HG02759 (cell line): ENCODE data around the gene INHBC.
A peak's percentile ranks its signal among the peaks of the same experiment; 100 is the strongest.
"Not testable (repeated sequence)": the region's sequence is repeated elsewhere in the genome, so short reads cannot be mapped to it uniquely, and the experiment has no call there.

ENCODE experiments used
- ATAC-seq: cut with Tn5 transposase; IDR thresholded peaks from one replicate; pipeline ENCODE4 v1.9.1; 2021; ENCODE audit warnings: mild to moderate bottlenecking, moderate library complexity; ENCODE audit not compliant: unreplicated experiment

INHBC gene

GRCh38 chr12:57428965-57429364 lies 5.6 kb upstream of the INHBC start:
- no peak for ATAC-seq

DNA sequence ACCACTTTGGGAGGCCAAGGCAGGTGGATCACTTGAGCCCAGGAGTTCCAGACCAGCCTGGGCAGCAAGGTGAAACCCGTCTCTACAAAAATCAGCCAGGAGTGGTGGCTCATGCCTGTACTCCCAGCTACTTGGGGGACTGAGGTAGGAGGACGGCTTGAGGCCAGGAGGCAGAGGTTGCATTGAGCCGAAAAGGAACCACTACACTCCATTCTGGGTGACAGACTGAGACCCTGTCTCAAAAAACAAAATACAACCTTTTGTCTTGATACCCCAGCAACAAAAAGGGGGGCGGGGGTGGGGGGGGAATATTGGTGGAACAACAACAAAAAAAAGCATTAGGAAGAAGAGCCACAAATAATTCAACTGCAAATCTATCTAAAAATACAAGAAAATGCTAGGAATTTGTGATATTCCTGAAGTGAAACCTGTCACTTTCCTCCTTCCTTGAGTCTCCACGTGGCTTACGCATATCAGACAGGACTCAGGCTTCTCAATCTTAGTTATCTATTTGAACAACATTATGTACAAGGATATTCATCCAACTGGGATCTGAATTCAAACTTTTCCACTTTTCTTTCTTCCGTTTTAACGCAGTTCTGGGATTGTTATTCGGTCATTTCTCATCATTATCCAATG lies 5.0 kb upstream of the INHBC start:
- ATAC-seq, result no peak

- ATAC-seq, result peak; percentile 73
Observed at GRCh38 chr12:57430112-57430930, 4.3 kb upstream of the INHBC start.

DNA sequence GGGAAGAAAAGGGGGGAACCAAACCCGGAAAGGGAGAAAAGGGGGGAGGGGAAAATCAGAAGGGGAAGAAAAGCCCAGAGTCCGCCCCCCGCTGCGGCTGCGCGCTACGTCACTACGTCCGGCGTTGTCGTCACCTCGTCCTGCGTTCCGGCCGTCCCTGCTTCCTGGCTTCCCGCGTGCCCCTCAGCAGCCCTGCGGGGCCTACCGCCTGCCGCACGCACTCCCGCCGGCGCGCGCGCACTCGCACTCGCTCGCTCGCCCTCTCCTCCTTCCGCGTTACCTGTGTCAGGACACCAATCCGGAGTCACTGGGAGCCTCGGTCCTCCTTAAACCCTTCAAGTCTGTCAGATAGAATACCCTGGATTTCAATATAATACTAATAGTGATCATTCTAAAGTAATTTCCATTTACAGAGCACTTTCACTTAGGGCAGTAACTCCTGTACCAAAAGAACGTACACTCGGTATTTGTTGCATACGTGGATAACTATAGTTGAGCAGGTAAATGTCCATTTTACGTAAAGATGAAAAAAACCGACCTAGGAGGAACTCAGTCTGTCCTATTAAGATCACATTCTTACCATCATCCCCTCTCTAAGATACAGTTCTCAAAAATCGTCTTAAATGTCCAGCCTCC lies 3.5 kb upstream of the INHBC start, which contains the start of gene R3HDM2:
Gene R3HDM2 (minus strand): TSS at position 113 of the 636 bp plus-strand sequence. CDS start 120,615 bp downstream, outside the sequence.
- ATAC-seq, result peak; percentile 95

DNA sequence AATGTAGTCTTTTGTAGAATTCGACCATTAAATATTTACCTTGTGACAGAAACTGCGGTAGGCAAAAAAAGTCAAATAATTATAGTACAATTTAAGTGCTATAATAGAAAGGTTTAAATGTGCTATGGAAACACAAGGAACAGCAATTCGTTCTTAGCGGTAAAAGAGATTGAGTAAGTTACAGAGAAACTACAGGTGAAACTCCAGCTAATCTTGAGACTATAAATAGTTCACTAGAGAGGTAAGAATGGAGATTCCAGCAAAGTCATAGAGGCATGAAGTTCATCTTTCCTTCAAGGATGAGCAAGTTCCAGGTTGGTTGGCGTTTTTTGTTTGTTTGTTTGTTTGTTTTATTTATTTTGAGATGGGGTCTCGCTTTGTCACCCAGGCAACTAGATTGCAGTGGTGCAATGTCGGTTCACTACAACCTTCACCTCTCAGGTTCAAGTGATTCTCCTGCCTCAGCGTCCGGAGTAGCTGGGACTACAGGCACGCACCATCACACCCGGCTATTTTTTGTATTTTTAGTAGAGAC lies 2.9 kb upstream of the INHBC start:
- ATAC-seq, result no peak

GRCh38 chr12:57433370-57433769 lies 1.2 kb upstream of the INHBC start:
- ATAC-seq, result no peak

- ATAC-seq, result no peak
Observed at GRCh38 chr12:57435293-57435692, 709 bp downstream of the INHBC start.

- no peak for ATAC-seq
Observed at GRCh38 chr12:57438400-57438799, 3.8 kb downstream of the INHBC start.

DNA sequence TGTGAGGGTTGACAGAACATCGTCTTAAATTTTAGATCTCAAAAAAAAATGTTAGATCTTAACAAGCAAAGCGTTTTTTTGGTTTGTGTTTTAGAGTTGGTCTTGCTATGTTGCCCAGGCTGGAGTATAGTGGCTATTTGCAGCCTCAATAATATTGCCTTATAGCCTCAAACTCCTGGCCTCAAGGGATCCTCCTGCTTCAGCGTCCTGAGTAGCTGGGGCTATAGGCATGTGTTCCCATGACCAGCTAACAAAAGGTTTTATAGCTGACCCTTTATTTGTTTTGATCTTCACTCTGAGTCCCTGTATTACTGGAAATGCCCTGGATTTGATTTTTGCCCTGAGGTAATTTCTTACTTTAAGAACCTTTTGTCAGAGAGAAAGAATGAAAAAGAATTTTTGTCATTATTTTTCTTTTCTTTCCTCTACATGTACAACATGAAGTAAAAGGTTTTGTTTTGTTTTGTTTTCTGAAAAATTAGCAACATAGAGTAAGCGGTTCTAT lies 5.2 kb downstream of the INHBC start:
- no peak for ATAC-seq

GRCh38 chr12:57441393-57441792 lies 6.8 kb downstream of the INHBC start:
- not testable (repeated sequence) for ATAC-seq

DNA sequence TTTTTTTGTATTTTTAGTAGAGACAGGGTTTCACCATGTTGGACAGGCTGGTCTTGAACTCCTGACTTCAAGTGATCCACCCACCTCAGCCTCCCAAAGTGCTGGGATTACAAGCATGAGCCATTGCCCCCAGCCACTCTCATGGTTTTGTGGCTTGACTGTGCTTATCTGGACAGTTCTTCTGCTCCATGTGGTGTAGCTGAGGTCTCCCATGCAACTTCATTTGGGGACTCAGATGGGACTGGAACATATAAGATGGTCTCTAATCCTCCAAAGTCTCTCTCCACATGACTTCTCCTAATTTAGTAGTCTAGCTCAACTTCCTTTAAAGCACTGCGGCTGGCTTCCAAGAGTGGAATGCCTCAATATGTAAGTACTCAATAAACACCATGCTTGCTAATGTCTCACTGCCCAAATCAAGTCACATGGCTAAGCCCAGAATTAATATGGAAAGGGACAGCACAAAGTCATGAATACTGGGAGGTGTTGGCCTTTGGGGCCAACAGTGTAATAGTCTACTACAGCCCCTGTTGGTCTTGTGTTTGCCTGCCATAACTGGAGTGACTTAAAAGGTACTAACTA lies 7.4 kb downstream of the INHBC start:
- ATAC-seq, result no peak

DNA sequence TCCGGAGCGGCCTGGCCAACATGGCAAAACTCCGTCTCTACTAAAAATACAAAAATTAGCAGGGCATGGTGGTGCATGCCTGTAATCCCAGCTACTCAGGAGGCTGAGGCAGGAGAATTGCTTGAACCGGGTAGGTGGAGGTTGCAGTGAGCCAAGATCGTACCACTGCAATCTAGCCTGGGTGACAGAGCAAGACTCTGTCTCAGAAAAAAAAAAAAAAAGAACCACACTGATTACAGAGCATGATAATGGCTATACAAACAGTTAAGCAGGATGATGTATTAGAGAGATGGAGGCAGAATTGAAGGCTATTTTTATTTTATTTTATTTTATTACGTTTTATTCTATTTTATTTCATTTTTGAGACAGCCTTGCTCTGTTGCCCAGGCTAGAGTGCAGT lies 9.8 kb downstream of the INHBC start:
- ATAC-seq, result not testable (repeated sequence)

DNA sequence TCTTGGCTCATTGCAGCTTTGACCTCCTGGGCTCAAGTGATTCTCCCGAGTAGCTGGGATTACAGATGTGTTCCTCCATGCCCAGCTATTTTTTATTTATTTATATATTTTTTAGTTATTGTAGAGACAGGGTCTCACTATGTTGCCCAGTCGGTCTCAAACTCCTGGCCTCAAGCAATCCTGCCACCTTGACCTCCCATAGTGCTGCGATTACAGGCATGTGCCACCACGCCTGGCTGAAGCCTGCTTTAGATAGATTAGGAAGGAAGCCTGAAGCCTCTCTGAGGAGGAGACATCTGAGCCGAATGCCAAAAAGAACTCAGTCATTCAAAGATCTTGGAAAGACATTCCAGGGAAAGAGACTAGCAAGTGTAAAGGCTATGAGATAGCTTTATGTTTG lies 10.2 kb downstream of the INHBC start:
- no peak for ATAC-seq

- no peak for ATAC-seq
Observed at GRCh38 chr12:57446292-57446960, 11.8 kb downstream of the INHBC start.

DNA sequence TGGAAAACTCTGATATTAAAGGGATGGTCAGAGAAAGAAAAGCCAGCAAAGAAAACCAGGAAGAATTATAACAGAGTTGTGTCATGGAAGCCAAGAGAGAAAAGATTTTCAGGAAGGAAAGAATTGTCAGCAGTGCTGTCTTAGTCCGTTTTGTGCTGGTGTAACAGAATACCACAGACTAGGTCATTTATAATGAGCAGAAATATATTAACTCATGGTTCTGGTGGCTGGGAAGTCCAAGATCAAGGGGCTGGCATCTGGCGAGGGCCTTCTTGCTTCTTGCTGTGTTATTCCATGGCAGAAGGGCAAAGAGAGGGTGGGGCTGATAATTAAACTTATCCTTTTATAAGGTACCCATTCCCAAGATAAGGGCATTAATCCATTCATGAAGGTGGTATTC lies 14.1 kb downstream of the INHBC start:
- ATAC-seq, result no peak

DNA sequence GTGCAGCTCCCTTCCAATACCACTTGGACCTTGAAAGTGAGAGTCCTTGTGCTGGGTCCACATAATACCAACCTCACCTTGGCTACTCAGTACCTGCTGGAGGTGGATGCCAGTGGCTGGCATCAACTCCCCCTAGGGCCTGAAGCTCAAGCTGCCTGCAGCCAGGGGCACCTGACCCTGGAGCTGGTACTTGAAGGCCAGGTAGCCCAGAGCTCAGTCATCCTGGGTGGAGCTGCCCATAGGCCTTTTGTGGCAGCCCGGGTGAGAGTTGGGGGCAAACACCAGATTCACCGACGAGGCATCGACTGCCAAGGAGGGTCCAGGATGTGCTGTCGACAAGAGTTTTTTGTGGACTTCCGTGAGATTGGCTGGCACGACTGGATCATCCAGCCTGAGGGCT lies 14.8 kb downstream of the INHBC start:
- ATAC-seq, result no peak

DNA sequence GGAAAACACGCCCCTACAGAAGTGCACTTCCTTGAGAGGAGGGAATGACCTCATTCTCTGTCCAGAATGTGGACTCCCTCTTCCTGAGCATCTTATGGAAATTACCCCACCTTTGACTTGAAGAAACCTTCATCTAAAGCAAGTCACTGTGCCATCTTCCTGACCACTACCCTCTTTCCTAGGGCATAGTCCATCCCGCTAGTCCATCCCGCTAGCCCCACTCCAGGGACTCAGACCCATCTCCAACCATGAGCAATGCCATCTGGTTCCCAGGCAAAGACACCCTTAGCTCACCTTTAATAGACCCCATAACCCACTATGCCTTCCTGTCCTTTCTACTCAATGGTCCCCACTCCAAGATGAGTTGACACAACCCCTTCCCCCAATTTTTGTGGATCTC lies 15.5 kb downstream of the INHBC start:
- no peak for ATAC-seq

DNA sequence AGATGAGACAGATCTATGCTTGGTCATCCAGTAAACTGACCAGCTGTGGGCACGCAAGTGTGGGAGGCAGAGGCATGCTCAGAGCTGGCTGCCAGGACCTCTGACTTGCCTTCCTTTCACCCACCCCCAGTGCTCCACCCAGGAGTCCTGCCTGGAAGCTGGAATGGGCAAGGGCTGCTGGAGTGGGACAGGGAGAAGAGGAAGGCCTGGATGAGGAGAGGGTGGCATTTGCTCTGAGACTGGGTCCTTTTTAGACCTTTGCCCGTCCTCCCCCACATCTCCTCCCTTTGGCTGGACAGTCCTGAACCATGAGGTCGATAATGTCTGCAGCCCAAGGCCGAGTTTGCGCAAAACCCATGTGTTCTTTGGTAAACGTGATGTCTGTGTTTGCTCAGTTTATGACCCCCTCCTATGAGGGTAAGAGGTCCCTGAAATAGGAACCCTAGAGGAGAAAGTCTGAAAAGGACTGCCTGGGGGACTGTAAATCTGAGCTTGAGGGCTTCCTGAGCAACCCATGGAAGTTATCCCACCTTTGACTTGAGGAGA lies 16.7 kb downstream of the INHBC start:
- ATAC-seq, result no peak

DNA sequence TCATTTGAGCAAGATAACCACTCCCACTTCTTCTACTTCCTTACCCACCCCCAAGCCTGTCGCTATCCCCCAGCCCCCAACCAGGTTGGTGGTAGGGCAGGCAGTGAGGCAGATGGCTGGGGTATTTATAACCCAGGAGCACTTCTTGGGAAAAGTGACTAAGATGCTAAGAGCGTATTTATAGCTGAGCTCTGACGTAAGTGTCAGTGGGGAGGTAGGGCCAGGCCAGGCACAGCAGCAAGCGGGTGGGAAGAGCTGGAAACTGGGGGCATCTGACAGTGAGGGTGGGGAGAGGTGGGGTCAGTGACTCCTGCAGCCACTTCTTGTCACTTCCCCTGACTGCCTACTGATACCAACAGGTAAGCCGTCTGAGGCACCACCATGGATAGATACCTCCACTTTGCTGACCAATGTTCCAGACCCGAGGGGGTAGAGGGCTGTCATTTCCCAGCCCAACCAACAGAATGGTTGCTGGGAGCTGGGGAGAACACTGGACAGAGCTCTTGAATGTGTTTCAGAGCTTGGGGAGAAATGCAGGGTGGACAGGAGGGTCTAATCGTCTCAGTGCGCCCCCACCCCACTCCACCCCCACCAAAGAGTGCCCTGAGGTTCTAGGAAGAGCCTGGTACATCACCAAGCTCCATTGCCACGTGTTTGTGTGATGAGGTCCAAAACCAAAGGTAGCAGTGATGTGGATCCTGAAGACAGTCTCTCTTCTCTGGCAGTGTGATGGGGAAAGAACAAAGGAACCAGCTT lies 17.8 kb downstream of the INHBC start:
- no peak for ATAC-seq
